ENCODE measurements around the gene MAPK14. TPM values are rescaled to one million over a fixed set of nuclear protein-coding genes. Genes with fewer than 3 reads are reported as not detected.

MAPK14 gene
- total RNA-seq, 1 donor from 2014 or later = 27.3 TPM

GRCh38 chr6:36018339-36018738, 9.3 kb upstream of the MAPK14 start:
- H3K4me3 ChIP-seq (ENCODE audit: low read depth, low read length) = no peak overlapping the region
- no peak for DNase-seq (ENCODE audit: low read depth)
- no peak for TF ChIP-seq CTCF (conservative IDR thresholded peaks at IDR 0.05; ENCODE audit: low read depth, low read length)

DNA sequence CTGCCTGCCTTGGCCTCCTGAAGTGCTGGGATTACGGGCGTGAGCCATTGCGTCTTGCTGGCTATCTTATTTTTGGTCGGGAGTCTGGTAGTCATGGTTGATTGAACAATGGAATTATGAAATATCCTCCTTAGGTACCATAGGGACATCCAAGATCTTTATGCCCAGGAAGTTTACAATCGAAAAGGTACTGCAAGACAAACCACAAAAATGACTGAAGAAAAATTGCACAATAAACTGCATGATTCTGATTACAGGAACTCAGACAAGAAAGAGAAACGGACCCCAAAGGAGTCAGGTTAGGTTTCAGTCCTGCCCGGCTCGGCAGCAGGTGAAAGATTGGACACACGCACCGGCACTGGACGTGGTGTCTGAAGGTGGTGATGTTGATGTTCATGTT, 8.4 kb upstream of the MAPK14 start:
- no peak for DNase-seq (ENCODE audit: low read depth)
- no peak for TF ChIP-seq CTCF (conservative IDR thresholded peaks at IDR 0.05; ENCODE audit: low read depth, low read length)
- no peak overlapping the region for H3K4me3 ChIP-seq (ENCODE audit: low read depth, low read length)

DNA sequence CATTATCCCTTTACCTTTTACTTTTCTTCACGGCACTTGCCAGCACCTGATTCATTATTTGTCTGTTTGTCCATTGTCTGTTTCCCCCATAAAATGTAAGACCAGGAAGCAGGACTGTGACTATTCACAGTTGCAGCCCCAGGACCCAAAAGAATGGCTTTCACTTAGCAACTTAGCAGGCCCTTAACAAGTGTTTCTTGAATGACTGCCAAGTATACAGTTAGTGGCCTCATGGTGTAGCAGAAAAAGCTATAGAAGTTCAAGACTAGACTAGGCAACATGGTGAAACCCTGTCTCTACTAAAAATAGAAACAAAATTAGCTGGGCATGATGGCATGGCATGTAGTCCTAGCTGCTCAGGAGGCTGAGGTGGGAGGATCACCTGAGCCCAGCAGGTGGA, 7.5 kb upstream of the MAPK14 start:
- DNase-seq (ENCODE audit: low read depth) = no peak
- TF ChIP-seq CTCF (conservative IDR thresholded peaks at IDR 0.05; ENCODE audit: low read depth, low read length) = no peak
- no peak overlapping the region for H3K4me3 ChIP-seq (ENCODE audit: low read depth, low read length)

DNA sequence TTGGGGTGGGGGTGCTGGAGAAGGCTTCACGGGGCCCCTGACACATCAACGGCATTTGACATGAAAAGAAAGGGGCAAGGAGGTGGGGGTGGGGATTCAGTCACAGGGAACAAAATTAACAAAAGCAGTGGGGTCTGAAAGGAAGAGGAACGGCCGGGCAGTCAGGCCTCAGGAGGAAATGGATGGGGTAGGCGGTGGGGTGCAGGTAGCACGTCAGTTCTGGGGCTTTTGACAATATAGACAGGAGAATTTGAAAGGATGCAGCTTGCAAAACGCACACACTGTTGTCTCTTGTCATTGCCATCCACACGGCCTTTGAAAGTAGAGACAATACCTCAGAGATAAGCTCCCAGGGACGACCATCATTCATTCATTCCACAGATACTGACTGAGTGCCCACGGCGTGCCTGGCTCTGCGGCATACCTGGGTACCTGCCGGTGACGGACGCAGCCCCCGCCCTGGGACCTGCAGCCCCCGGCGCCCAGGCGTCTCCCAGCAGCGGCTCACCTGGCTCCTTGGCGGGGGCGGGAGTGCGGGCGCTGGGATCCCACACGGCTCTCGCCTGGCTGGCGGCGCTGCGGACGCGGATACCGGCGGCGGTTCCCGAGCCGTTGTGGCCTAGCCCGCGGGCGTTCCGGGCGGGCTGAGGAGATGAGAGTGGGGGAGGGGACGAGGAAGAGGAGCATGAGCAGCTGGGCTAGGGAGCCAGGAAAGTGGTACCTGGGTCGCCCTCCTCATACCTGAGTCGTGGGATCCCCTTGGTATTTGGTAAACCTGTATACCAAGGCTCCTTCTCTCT, 3.4 kb upstream of the MAPK14 start, which contains the start of gene SLC26A8:
Gene SLC26A8 (minus strand): TSS at position 646 of the 800 bp plus-strand sequence. CDS start 4,934 bp downstream, outside the sequence.
- no peak for DNase-seq (ENCODE audit: low read depth)
- no peak within 1 kb of the TSS for H3K4me3 ChIP-seq (ENCODE audit: low read depth, low read length)
- TF ChIP-seq CTCF (conservative IDR thresholded peaks at IDR 0.05; ENCODE audit: low read depth, low read length) = no peak

DNA sequence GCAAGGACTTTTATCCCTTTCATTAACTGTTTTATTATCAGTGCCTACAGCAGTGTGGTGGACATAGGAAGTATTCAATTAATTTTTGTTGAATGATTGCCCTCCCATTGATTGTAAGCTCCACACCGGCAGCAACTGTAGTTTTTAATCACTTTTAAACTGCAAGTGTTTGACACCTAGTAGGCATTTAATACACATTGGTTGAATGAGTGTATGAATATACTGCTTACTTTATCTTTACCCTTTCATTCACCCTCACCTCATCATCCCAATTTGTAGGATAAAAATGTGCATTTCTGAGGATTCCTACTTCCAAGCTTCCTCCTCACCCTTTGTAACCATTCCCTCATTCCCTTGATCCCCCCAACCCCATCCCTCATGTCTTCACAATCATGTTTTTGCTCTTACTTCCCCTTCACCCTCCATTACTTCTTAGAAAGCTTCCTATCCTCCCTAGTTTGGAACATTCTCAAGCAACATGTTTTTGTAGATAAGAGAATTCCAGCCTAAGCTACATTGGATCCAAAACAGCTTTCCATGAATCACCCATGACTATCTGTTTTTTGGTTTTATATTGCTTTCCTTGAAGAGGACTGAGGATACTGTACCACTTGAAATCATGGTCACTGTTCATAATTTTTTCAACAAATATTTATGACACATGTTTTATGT, 2.2 kb upstream of the MAPK14 start:
- TF ChIP-seq CTCF (conservative IDR thresholded peaks at IDR 0.05; ENCODE audit: low read depth, low read length) = no peak
- no peak for DNase-seq (ENCODE audit: low read depth)
- H3K4me3 ChIP-seq (ENCODE audit: low read depth, low read length) = no peak overlapping the region

- no peak for TF ChIP-seq CTCF (conservative IDR thresholded peaks at IDR 0.05; ENCODE audit: low read depth, low read length)
- H3K4me3 ChIP-seq (ENCODE audit: low read depth, low read length) = no peak overlapping the region
- DNase-seq (ENCODE audit: low read depth) = no peak
These were observed 1.7 kb upstream of the MAPK14 start for GRCh38 chr6:36025932-36026327.
